HEK293T (cell line): Measurements from ENCODE around the gene SLC35F3.

Source experiments
- CTCF ChIA-PET: fragments of 350-600 bp; formaldehyde crosslinking; extraction: SDS; loops from one replicate; lab custom pipeline; 2021; ENCODE audit warnings: antibody characterized with exemption, inconsistent platforms; lab: Yijun Ruan, JAX
- POLR2A ChIA-PET: fragments of 350-600 bp; formaldehyde crosslinking; extraction: SDS; loops from one replicate; lab custom pipeline; 2020; ENCODE audit warnings: antibody characterized with exemption, inconsistent platforms; lab: Yijun Ruan, JAX
- DNase-seq: peaks from one replicate; pipeline ENCODE4 v3.0.0; 2012; ENCODE audit warnings: mixed read lengths; ENCODE audit errors: extremely low spot score
- ARNT ChIP-seq: fragments of 450-650 bp; IDR thresholded peaks from 2 replicates; pipeline ENCODE4 v1.6.1; 2017; ENCODE audit warnings: mild to moderate bottlenecking
- BHLHE40 ChIP-seq: fragments of 450-650 bp; IDR thresholded peaks from 2 replicates; pipeline ENCODE4 v1.6.1; 2016; ENCODE audit warnings: mild to moderate bottlenecking, moderate library complexity, borderline replicate concordance
- CTBP1 ChIP-seq: fragments of 450-650 bp; IDR thresholded peaks from 2 replicates; pipeline ENCODE4 v1.6.1; 2016; ENCODE audit warnings: borderline replicate concordance
- ELF4 ChIP-seq: fragments of 450-650 bp; IDR thresholded peaks from 2 replicates; pipeline ENCODE4 v1.6.1; 2017; ENCODE audit warnings: antibody characterized with exemption
- FOXA1 ChIP-seq: fragments of 450-650 bp; IDR thresholded peaks from 2 replicates; pipeline ENCODE4 v1.6.1; 2016; ENCODE audit warnings: mild to moderate bottlenecking
- FOXK2 ChIP-seq: fragments of 450-650 bp; IDR thresholded peaks from 2 replicates; pipeline ENCODE4 v1.6.1; 2016; ENCODE audit warnings: mild to moderate bottlenecking
- FOXM1 ChIP-seq: fragments of 450-650 bp; IDR thresholded peaks from 2 replicates; pipeline ENCODE4 v1.6.1; 2017; ENCODE audit warnings: mild to moderate bottlenecking, borderline replicate concordance
- HDGF ChIP-seq: fragments of 450-650 bp; IDR thresholded peaks from 2 replicates; pipeline ENCODE4 v1.6.1; 2017; ENCODE audit warnings: antibody characterized with exemption, borderline replicate concordance
- L3MBTL2 ChIP-seq: fragments of 450-650 bp; conservative IDR thresholded peaks from 2 replicates; pipeline ENCODE4 v1.6.1; 2016; ENCODE audit warnings: mild to moderate bottlenecking
- LEF1 ChIP-seq: fragments of 450-650 bp; IDR thresholded peaks from 2 replicates; pipeline ENCODE4 v1.6.1; 2017; ENCODE audit warnings: mild to moderate bottlenecking, borderline replicate concordance
- NFRKB ChIP-seq: fragments of 450-650 bp; IDR thresholded peaks from 2 replicates; pipeline ENCODE4 v1.6.1; 2016; ENCODE audit warnings: mild to moderate bottlenecking, moderate library complexity
- SP1 ChIP-seq: fragments of 450-650 bp; IDR thresholded peaks from 2 replicates; pipeline ENCODE4 v1.6.1; 2017
- SUZ12 ChIP-seq: fragments of 450-650 bp; IDR thresholded peaks from 2 replicates; pipeline ENCODE4 v1.6.1; 2016; ENCODE audit warnings: mild to moderate bottlenecking
- TARDBP ChIP-seq: fragments of 450-650 bp; IDR thresholded peaks from 2 replicates; pipeline ENCODE4 v1.6.1; 2016
- ZNF384 ChIP-seq: fragments of 450-650 bp; IDR thresholded peaks from 2 replicates; pipeline ENCODE4 v1.6.1; 2016
- TF ChIP-seq, protein P1 (sequence below): fragments of 450-650 bp; IDR thresholded peaks from 2 replicates; pipeline ENCODE4 v1.6.1; 2016

The SLC35F3 gene

GRCh38 chr1:233867028-233867427 is 37.4 kb upstream of the SLC35F3 start:
- DNase-seq: no peak
- POLR2A ChIA-PET: no interaction called here
- TF ChIP-seq FOXM1 (no peak), LEF1 (no peak), NFRKB (no peak), HDGF (no peak)
- CTCF ChIA-PET: no interaction called here

DNA sequence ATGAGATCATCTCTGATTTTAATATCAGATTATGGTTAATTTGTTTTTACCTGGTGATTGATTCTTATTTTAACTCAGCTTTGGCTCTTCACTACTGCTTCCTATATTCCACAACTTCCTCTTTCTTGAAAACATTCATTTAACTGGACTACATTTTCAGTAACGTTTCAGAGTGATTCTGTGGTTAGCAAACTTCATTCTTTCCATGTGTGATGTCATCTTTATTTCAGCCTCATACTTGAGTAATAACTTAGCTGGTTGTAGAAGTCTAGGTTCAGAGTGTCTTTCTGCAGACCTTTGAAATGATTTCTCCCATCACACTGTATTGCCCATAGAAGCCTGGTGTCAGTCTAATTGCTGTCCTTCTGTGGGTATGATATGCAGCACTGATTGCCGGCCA is 36.0 kb upstream of the SLC35F3 start:
- DNase-seq: no peak
- no peak for TF ChIP-seq L3MBTL2
- TF ChIP-seq BHLHE40: no peak
- TF ChIP-seq FOXA1: no peak
- TF ChIP-seq HDGF: no peak
- no peak for TF ChIP-seq TARDBP
- no peak for TF ChIP-seq FOXK2
- no peak for TF ChIP-seq CTBP1
- no peak for TF ChIP-seq SUZ12
- no peak for TF ChIP-seq ZNF384
- TF ChIP-seq FOXM1: no peak
- no peak for TF ChIP-seq SP1
- TF ChIP-seq LEF1: no peak
- no peak for TF ChIP-seq NFRKB
- TF ChIP-seq ELF4: no peak
- TF ChIP-seq, protein P1, sequence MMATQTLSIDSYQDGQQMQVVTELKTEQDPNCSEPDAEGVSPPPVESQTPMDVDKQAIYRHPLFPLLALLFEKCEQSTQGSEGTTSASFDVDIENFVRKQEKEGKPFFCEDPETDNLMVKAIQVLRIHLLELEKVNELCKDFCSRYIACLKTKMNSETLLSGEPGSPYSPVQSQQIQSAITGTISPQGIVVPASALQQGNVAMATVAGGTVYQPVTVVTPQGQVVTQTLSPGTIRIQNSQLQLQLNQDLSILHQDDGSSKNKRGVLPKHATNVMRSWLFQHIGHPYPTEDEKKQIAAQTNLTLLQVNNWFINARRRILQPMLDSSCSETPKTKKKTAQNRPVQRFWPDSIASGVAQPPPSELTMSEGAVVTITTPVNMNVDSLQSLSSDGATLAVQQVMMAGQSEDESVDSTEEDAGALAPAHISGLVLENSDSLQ: no peak
- TF ChIP-seq ARNT: no peak
- CTCF ChIA-PET: no interaction called here
- POLR2A ChIA-PET: no interaction called here

GRCh38 chr1:233869680-233870079 is 34.8 kb upstream of the SLC35F3 start:
- CTCF ChIA-PET: interaction anchor here (0.6 kb wide), 1 partner anchor 1731 kb away, joined by 3 read pairs; no protein-coding TSS in a partner anchor
- POLR2A ChIA-PET: no interaction called here
- TF ChIP-seq ARNT: no peak
- no peak for TF ChIP-seq ELF4
- no peak for DNase-seq

GRCh38 chr1:233873666-233874065 is 30.8 kb upstream of the SLC35F3 start:
- DNase-seq: no peak
- CTCF ChIA-PET: no interaction called here
- no peak for TF ChIP-seq ELF4
- no peak for TF ChIP-seq TARDBP
- no peak for TF ChIP-seq FOXK2
- TF ChIP-seq FOXA1: no peak
- TF ChIP-seq SP1: no peak
- TF ChIP-seq, protein P1: no peak
- TF ChIP-seq L3MBTL2: no peak
- no peak for TF ChIP-seq SUZ12
- TF ChIP-seq LEF1: no peak
- no peak for TF ChIP-seq HDGF
- no peak for TF ChIP-seq ZNF384
- no peak for TF ChIP-seq FOXM1
- TF ChIP-seq NFRKB: no peak
- TF ChIP-seq BHLHE40: no peak
- no peak for TF ChIP-seq CTBP1
- no peak for TF ChIP-seq ARNT
- POLR2A ChIA-PET: no interaction called here

DNA sequence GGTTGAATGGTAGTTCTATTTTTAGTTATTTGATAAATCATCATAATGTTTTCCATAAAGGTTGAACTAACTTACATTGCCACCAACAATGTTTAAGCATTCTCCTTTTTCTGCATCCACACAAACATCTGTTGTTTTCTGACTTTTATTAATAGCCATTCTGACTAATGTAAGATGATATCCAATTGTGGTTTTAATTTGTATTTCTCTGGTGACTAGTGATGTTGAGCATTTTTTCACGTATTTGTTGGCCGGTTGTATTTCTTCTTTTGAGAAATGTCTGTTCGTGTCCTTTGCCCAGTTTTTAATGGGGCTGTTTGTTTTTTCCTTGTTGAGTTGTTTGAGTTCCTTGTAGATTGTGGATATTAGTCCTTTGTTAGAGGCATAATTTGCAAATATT is 24.6 kb upstream of the SLC35F3 start:
- TF ChIP-seq FOXM1: no peak
- TF ChIP-seq L3MBTL2: no peak
- TF ChIP-seq FOXK2: no peak
- TF ChIP-seq CTBP1: no peak
- no peak for TF ChIP-seq SUZ12
- no peak for TF ChIP-seq FOXA1
- no peak for TF ChIP-seq BHLHE40
- TF ChIP-seq NFRKB: no peak
- TF ChIP-seq ARNT: no peak
- TF ChIP-seq ZNF384: no peak
- TF ChIP-seq LEF1: no peak
- no peak for TF ChIP-seq TARDBP
- TF ChIP-seq ELF4: no peak
- TF ChIP-seq, protein P1: no peak
- no peak for TF ChIP-seq HDGF
- ChIA-PET POLR2A (no interaction called here), CTCF (no interaction called here)
- DNase-seq: no peak

DNA sequence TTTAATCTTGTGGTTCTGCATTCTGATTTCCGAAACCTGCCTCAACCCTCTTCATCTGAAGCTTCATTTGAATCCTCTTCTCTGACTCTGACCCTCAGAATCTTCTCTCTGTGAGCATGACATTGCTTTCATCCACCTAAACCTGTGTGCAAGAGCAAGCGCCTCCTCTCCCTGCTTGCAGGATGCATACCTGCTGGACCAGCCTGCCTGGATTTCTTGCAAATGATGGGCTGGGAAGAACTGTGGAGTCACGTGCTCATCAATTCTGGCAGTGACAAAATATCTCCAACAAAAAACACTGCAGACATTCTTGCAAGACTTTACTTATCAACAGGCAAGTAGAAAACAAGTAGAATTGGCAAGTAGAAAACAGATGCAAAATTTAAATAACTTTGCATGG is 20.8 kb upstream of the SLC35F3 start:
- ChIA-PET POLR2A (no interaction called here), CTCF (no interaction called here)
- DNase-seq: no peak
- no peak for TF ChIP-seq SUZ12
- no peak for TF ChIP-seq SP1
- TF ChIP-seq FOXK2: no peak
